ENCODE data around the gene ZNHIT3.

ZNHIT3 gene

DNA sequence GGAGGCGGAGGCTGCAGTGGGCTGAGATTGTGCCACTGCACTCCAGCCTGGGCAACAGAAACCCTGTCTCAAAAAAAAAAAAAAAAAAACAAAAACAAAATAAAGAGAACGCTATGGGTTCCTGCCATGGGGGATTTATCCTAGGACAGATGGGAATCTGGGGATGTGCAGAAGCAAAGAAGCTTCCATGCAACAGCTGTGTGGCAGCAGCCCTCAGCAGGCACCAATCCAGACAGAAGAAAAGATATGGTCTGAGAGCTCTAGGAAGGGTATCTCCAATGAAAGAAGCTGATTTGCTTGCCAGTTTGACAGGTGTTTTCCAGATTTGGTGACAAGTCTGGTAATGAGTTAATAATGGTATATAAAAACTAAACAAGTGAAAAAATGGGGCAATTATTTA, 36.6 kb downstream of the ZNHIT3 start:
- H3K4me3 ChIP-seq (ENCODE audit: low read depth, low read length), result no peak overlapping the region
- no peak overlapping the region for H4K12ac ChIP-seq (ENCODE audit: low read depth, low read length)
- H3K9me3 ChIP-seq (ENCODE audit: insufficient read depth, low read depth, low read length), result no peaks in the 10 kb centered on the region
- H3K9ac ChIP-seq (ENCODE audit: low read length), result no peak overlapping the region
- no peaks in the 10 kb centered on the region for H3K79me2 ChIP-seq (ENCODE audit: control insufficient read depth, insufficient read depth, low read length, poor library complexity)
- no peak overlapping the region for H3K23ac ChIP-seq (ENCODE audit: low read length)
- no peak overlapping the region for H3K27ac ChIP-seq (ENCODE audit: low read depth, low read length)
- H2AFZ ChIP-seq (ENCODE audit: insufficient read depth, low read length, poor library complexity), result no peak overlapping the region
- no peak overlapping the region for H3K18ac ChIP-seq (ENCODE audit: low read length)
- WGBS (ENCODE audit: extremely low coverage, insufficient coverage, insufficient read length), result no CpG with 5 or more reads among the region's 2 CpGs
- no peak overlapping the region for H2BK12ac ChIP-seq (ENCODE audit: low read length)
- H3K14ac ChIP-seq (ENCODE audit: low read length), result no peak overlapping the region
- H3K79me1 ChIP-seq (ENCODE audit: low read length), result no peaks in the 10 kb centered on the region
- DNase-seq, result no peak
- H2BK5ac ChIP-seq (ENCODE audit: low read depth, low read length, poor library complexity), result no peak overlapping the region
- H3K4me1 ChIP-seq (ENCODE audit: control insufficient read depth in 1 of 2, insufficient read depth in 2 of 2, low read length in 2 of 2), result no peaks in the 10 kb centered on the region
- H2BK120ac ChIP-seq (ENCODE audit: insufficient read depth, low read length, poor library complexity), result no peak overlapping the region
- no peak overlapping the region for H2AK5ac ChIP-seq (ENCODE audit: low read length)
- no peak overlapping the region for H3K4me2 ChIP-seq (ENCODE audit: low read length)
- H3K36me3 ChIP-seq (ENCODE audit: control insufficient read depth in 1 of 2, insufficient read depth in 2 of 2, low read length in 2 of 2), result peaks cover 38% of the 10 kb centered on the region in 2 experiments
- no peak overlapping the region for H4K91ac ChIP-seq (ENCODE audit: low read depth, low read length)
- H4K8ac ChIP-seq (ENCODE audit: low read depth, low read length), result no peak overlapping the region
- no peak overlapping the region for H3K4ac ChIP-seq (ENCODE audit: low read depth, low read length)
- no peaks in the 10 kb centered on the region for H3K27me3 ChIP-seq (ENCODE audit: insufficient read depth, low read length)

GRCh38 chr17:36524428-36524876, 38.0 kb downstream of the ZNHIT3 start:
- H3K23ac ChIP-seq (ENCODE audit: low read length), result no peak overlapping the region
- H4K12ac ChIP-seq (ENCODE audit: low read depth, low read length), result no peak overlapping the region
- H3K4me2 ChIP-seq (ENCODE audit: low read length), result no peak overlapping the region
- no peak overlapping the region for H2AFZ ChIP-seq (ENCODE audit: insufficient read depth, low read length, poor library complexity)
- no peak overlapping the region for H3K4me3 ChIP-seq (ENCODE audit: low read depth, low read length)
- no peak overlapping the region for H4K8ac ChIP-seq (ENCODE audit: low read depth, low read length)
- no CpG with 5 or more reads among the region's 4 CpGs for WGBS (ENCODE audit: extremely low coverage, insufficient coverage, insufficient read length)
- H3K18ac ChIP-seq (ENCODE audit: low read length), result no peak overlapping the region
- no peaks in the 10 kb centered on the region for H3K79me1 ChIP-seq (ENCODE audit: low read length)
- peaks cover 38 to 45% of the 10 kb centered on the region in 2 experiments for H3K36me3 ChIP-seq (ENCODE audit: control insufficient read depth in 1 of 2, insufficient read depth in 2 of 2, low read length in 2 of 2)
- H4K91ac ChIP-seq (ENCODE audit: low read depth, low read length), result no peak overlapping the region
- no peak overlapping the region for H3K14ac ChIP-seq (ENCODE audit: low read length)
- no peak overlapping the region for H2BK12ac ChIP-seq (ENCODE audit: low read length)
- no peaks in the 10 kb centered on the region for H3K79me2 ChIP-seq (ENCODE audit: control insufficient read depth, insufficient read depth, low read length, poor library complexity)
- DNase-seq, result no peak
- no peak overlapping the region for H2BK120ac ChIP-seq (ENCODE audit: insufficient read depth, low read length, poor library complexity)
- no peaks in the 10 kb centered on the region for H3K27me3 ChIP-seq (ENCODE audit: insufficient read depth, low read length)
- H2BK5ac ChIP-seq (ENCODE audit: low read depth, low read length, poor library complexity), result no peak overlapping the region
- H3K4ac ChIP-seq (ENCODE audit: low read depth, low read length), result no peak overlapping the region
- no peak overlapping the region for H3K9ac ChIP-seq (ENCODE audit: low read length)
- no peaks in the 10 kb centered on the region for H3K9me3 ChIP-seq (ENCODE audit: insufficient read depth, low read depth, low read length)
- H2AK5ac ChIP-seq (ENCODE audit: low read length), result no peak overlapping the region
- H3K27ac ChIP-seq (ENCODE audit: low read depth, low read length), result no peak overlapping the region
- H3K4me1 ChIP-seq (ENCODE audit: control insufficient read depth in 1 of 2, insufficient read depth in 2 of 2, low read length in 2 of 2), result no peaks in the 10 kb centered on the region

GRCh38 chr17:36525113-36525512, 38.6 kb downstream of the ZNHIT3 start:
- no peak overlapping the region for H4K91ac ChIP-seq (ENCODE audit: low read depth, low read length)
- no peak overlapping the region for H2BK120ac ChIP-seq (ENCODE audit: insufficient read depth, low read length, poor library complexity)
- H4K12ac ChIP-seq (ENCODE audit: low read depth, low read length), result no peak overlapping the region
- H3K14ac ChIP-seq (ENCODE audit: low read length), result no peak overlapping the region
- H3K9ac ChIP-seq (ENCODE audit: low read length), result no peak overlapping the region
- no peak overlapping the region for H2BK12ac ChIP-seq (ENCODE audit: low read length)
- no peaks in the 10 kb centered on the region for H3K79me1 ChIP-seq (ENCODE audit: low read length)
- H2AK5ac ChIP-seq (ENCODE audit: low read length), result no peak overlapping the region
- H4K8ac ChIP-seq (ENCODE audit: low read depth, low read length), result no peak overlapping the region
- H3K4me2 ChIP-seq (ENCODE audit: low read length), result no peak overlapping the region
- no peaks in the 10 kb centered on the region for H3K79me2 ChIP-seq (ENCODE audit: control insufficient read depth, insufficient read depth, low read length, poor library complexity)
- H3K18ac ChIP-seq (ENCODE audit: low read length), result peak overlapping the region; percentile 3
- no peak for DNase-seq
- no peak overlapping the region for H3K23ac ChIP-seq (ENCODE audit: low read length)
- WGBS (ENCODE audit: extremely low coverage, insufficient coverage, insufficient read length), result no CpG with 5 or more reads among the region's 2 CpGs
- H3K9me3 ChIP-seq (ENCODE audit: insufficient read depth, low read depth, low read length), result no peaks in the 10 kb centered on the region
- H3K4ac ChIP-seq (ENCODE audit: low read depth, low read length), result no peak overlapping the region
- no peaks in the 10 kb centered on the region for H3K4me1 ChIP-seq (ENCODE audit: control insufficient read depth in 1 of 2, insufficient read depth in 2 of 2, low read length in 2 of 2)
- H3K36me3 ChIP-seq (ENCODE audit: control insufficient read depth in 1 of 2, insufficient read depth in 2 of 2, low read length in 2 of 2), result peaks cover 40 to 48% of the 10 kb centered on the region in 2 experiments
- no peak overlapping the region for H3K4me3 ChIP-seq (ENCODE audit: low read depth, low read length)
- H2BK5ac ChIP-seq (ENCODE audit: low read depth, low read length, poor library complexity), result no peak overlapping the region
- no peak overlapping the region for H3K27ac ChIP-seq (ENCODE audit: low read depth, low read length)
- no peaks in the 10 kb centered on the region for H3K27me3 ChIP-seq (ENCODE audit: insufficient read depth, low read length)
- H2AFZ ChIP-seq (ENCODE audit: insufficient read depth, low read length, poor library complexity), result no peak overlapping the region

- DNase-seq, result no peak
- Histone ChIP-seq H3K4ac (ENCODE audit: low read depth, low read length) (no peak overlapping the region), H4K91ac (ENCODE audit: low read depth, low read length) (no peak overlapping the region), H3K9ac (ENCODE audit: low read length) (no peak overlapping the region), H2BK5ac (ENCODE audit: low read depth, low read length, poor library complexity) (no peak overlapping the region), H3K18ac (ENCODE audit: low read length) (no peak overlapping the region), H3K36me3 (ENCODE audit: control insufficient read depth in 1 of 2, insufficient read depth in 2 of 2, low read length in 2 of 2) (peaks cover 40 to 48% of the 10 kb centered on the region in 2 experiments), H4K8ac (ENCODE audit: low read depth, low read length) (no peak overlapping the region), H3K4me2 (ENCODE audit: low read length) (no peak overlapping the region), H3K79me1 (ENCODE audit: low read length) (no peaks in the 10 kb centered on the region), H3K27me3 (ENCODE audit: insufficient read depth, low read length) (no peaks in the 10 kb centered on the region), H2BK120ac (ENCODE audit: insufficient read depth, low read length, poor library complexity) (no peak overlapping the region), H3K4me1 (ENCODE audit: control insufficient read depth in 1 of 2, insufficient read depth in 2 of 2, low read length in 2 of 2) (no peaks in the 10 kb centered on the region), H2BK12ac (ENCODE audit: low read length) (no peak overlapping the region), H4K12ac (ENCODE audit: low read depth, low read length) (no peak overlapping the region), H3K27ac (ENCODE audit: low read depth, low read length) (no peak overlapping the region), H3K79me2 (ENCODE audit: control insufficient read depth, insufficient read depth, low read length, poor library complexity) (no peaks in the 10 kb centered on the region), H3K4me3 (ENCODE audit: low read depth, low read length) (no peak overlapping the region), H3K9me3 (ENCODE audit: insufficient read depth, low read depth, low read length) (no peaks in the 10 kb centered on the region), H3K23ac (ENCODE audit: low read length) (no peak overlapping the region), H2AK5ac (ENCODE audit: low read length) (no peak overlapping the region), H3K14ac (ENCODE audit: low read length) (no peak overlapping the region), H2AFZ (ENCODE audit: insufficient read depth, low read length, poor library complexity) (no peak overlapping the region)
- no CpG with 5 or more reads among the region's 6 CpGs for WGBS (ENCODE audit: extremely low coverage, insufficient coverage, insufficient read length)
Measured at GRCh38 chr17:36525888-36526287, 39.4 kb downstream of the ZNHIT3 start.
